Neural cell (in vitro differentiated cells): ENCODE data around the gene TRIOBP. TPM values are rescaled to one million over a fixed set of nuclear protein-coding genes. Genes with fewer than 3 reads are reported as not detected.

ENCODE experiments used
- H2AFZ ChIP-seq: fragments of 200-600, 300-800 bp; sonication (generic), shearing (Covaris generic); 2 replicates; pipeline ENCODE4 v1.6.0; 2014; ENCODE audit warnings: low read depth, mild to moderate bottlenecking, antibody characterized with exemption, low read length, moderate library complexity
- H3F3A ChIP-seq: fragments of 200-600 bp; shearing (Covaris generic); 2 replicates; pipeline ENCODE4 v1.6.1; 2016; ENCODE audit warnings: mild to moderate bottlenecking, moderate library complexity, mixed read lengths, antibody characterized with exemption, low read length; ENCODE audit not compliant: insufficient read depth, poor library complexity, severe bottlenecking
- H3K27ac ChIP-seq: fragments of 200-600, 300-800 bp; sonication (generic), shearing (Covaris generic); 2 replicates; pipeline ENCODE4 v1.5.1; 2014; ENCODE audit warnings: mild to moderate bottlenecking, low read length, moderate library complexity
- H3K27me3 ChIP-seq: fragments of 300-800, 200-600 bp; sonication (generic), shearing (Covaris generic); 2 replicates; pipeline ENCODE4 v1.6.0; 2014; ENCODE audit warnings: mild to moderate bottlenecking, low read depth, low read length, moderate library complexity; ENCODE audit not compliant: insufficient read depth
- H3K36me3 ChIP-seq: fragments of 300-800, 200-600 bp; sonication (generic), shearing (Covaris generic); 2 replicates; pipeline ENCODE4 v1.5.1; 2014; ENCODE audit warnings: mild to moderate bottlenecking, antibody characterized with exemption, low read length, moderate library complexity; ENCODE audit not compliant: insufficient read depth
- H3K4me2 ChIP-seq: fragments of 300-800, 200-600 bp; sonication (generic), shearing (Covaris generic); 2 replicates; pipeline ENCODE4 v1.6.0; 2014; ENCODE audit warnings: mild to moderate bottlenecking, low read length
- H3K4me3 ChIP-seq: fragments of 300-800, 200-600 bp; sonication (generic), shearing (Covaris generic); 2 replicates; pipeline ENCODE4 v1.5.1; 2014; ENCODE audit warnings: mild to moderate bottlenecking, low read length, moderate library complexity
- H3K79me2 ChIP-seq: fragments of 200-600 bp; shearing (Covaris generic); replicated peaks from 2 replicates; pipeline ENCODE4 v1.6.0; 2014; ENCODE audit warnings: mild to moderate bottlenecking, low read length, moderate library complexity; ENCODE audit not compliant: insufficient read depth
- H3K9ac ChIP-seq: fragments of 300-800, 200-600 bp; sonication (generic), shearing (Covaris generic); 2 replicates; pipeline ENCODE4 v1.6.1; 2016; ENCODE audit warnings: mild to moderate bottlenecking, low read length, mixed read lengths
- H3K9me2 ChIP-seq: fragments of 200-600 bp; shearing (Covaris generic); 2 replicates; pipeline ENCODE4 v1.6.1; 2016; ENCODE audit warnings: mild to moderate bottlenecking, low read length, mixed read lengths; ENCODE audit not compliant: insufficient read depth
- H3K9me3 ChIP-seq: fragments of 200-600, 300-800 bp; sonication (generic), shearing (Covaris generic); 2 replicates; pipeline ENCODE4 v1.6.1; 2016; ENCODE audit warnings: mild to moderate bottlenecking, mixed run types, low read length, moderate library complexity, mixed read lengths
- H4K20me1 ChIP-seq: fragments of 200-600 bp; shearing (Covaris generic); 2 replicates; pipeline ENCODE4 v1.6.1; 2016; ENCODE audit warnings: mild to moderate bottlenecking, mixed run types; ENCODE audit not compliant: insufficient read depth
- EP300 ChIP-seq: fragments of 450-650 bp; conservative IDR thresholded peaks from 2 replicates; pipeline ENCODE4 v1.6.1; 2014; ENCODE audit warnings: antibody characterized with exemption, mild to moderate bottlenecking, moderate library complexity; ENCODE audit not compliant: poor library complexity, severe bottlenecking
- EZH2 ChIP-seq: fragments of 200-600, 300-800 bp; shearing (Covaris generic), sonication (generic); IDR thresholded peaks from 2 replicates; pipeline ENCODE4 v1.6.1; 2014; ENCODE audit warnings: antibody characterized with exemption, low read length, borderline replicate concordance, mild to moderate bottlenecking; ENCODE audit not compliant: insufficient read depth, poor library complexity, severe bottlenecking
- MXI1 ChIP-seq: fragments of 450-650 bp; conservative IDR thresholded peaks from 2 replicates; pipeline ENCODE4 v1.6.1; 2014; ENCODE audit warnings: antibody characterized with exemption, mild to moderate bottlenecking; ENCODE audit not compliant: poor library complexity, severe bottlenecking
- POLR2AphosphoS5 ChIP-seq: IDR thresholded peaks from 2 replicates; pipeline ENCODE4 v1.6.1; 2012
- RAD21 ChIP-seq: fragments of 450-650 bp; conservative IDR thresholded peaks from 2 replicates; pipeline ENCODE4 v1.6.1; 2014; ENCODE audit warnings: antibody characterized with exemption, mild to moderate bottlenecking, moderate library complexity
- SMC3 ChIP-seq: fragments of 450-650 bp; conservative IDR thresholded peaks from 2 replicates; pipeline ENCODE4 v1.6.1; 2014; ENCODE audit warnings: antibody characterized with exemption, mild to moderate bottlenecking, moderate library complexity; ENCODE audit not compliant: poor library complexity
- TAF1 ChIP-seq: IDR thresholded peaks from 2 replicates; pipeline ENCODE4 v1.6.1; 2012; ENCODE audit warnings: low read depth
- polyA plus RNA-seq: library from polyadenylated mRNA; depleted of rRNA; stranded (reverse); fragments of >200 nt; gene quantifications from 2 replicates; pipeline ENCODE4 v1.2.3, GENCODE V29; 2014
- TF ChIP-seq, protein P1 (sequence below): fragments of 450-650 bp; IDR thresholded peaks from 2 replicates; pipeline ENCODE4 v1.5.1; 2014; ENCODE audit warnings: antibody characterized with exemption, mild to moderate bottlenecking, moderate library complexity; ENCODE audit not compliant: poor library complexity, severe bottlenecking
- TF ChIP-seq, protein P2 (sequence below): IDR thresholded peaks from 2 replicates; pipeline ENCODE4 v1.6.1; 2012; ENCODE audit warnings: borderline replicate concordance

TRIOBP gene
- polyA plus RNA-seq, 1 donor from 2014 or later, result 16.2 TPM

DNA sequence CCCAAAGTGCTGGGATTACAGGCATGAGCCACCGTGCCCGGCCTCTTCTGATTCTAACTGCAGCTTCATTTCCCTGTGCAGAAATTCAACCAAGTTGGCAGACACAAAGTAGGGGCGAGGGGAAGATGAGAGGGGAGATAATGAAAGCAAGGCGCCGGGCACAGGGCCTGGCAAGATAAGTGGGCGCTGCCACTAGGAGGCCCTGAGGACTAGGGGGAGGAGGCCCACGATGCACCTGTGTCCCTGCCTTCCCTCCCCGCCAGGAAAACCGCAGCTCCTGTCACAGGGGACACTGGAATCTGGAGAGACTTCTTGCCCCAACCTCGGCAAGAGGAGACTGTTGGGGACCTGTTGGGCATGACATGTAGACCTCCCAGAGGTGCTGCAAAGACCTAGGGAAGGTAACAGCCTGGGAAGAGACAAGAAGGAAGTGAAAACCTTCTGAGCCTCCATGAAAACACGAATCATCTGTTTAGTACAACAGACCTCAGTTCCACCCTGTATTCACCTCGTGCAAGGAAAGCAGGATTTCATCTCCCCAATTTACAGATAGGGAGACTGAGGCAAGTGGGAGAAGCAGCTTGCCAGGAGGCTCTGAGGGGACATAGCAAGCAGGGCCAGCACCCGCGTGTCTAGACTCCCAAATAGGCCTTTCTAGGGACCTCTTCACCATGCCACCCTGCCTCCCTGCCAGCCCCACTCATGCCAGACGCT is 24.5 kb upstream of the TRIOBP start:
- Histone ChIP-seq H3K9ac (no peak overlapping the region), H4K20me1 (no peaks in the 10 kb centered on the region), H3K27ac (no peak overlapping the region), H3K4me3 (no peak overlapping the region), H3K9me3 (no peaks in the 10 kb centered on the region), H3K9me2 (no peaks in the 10 kb centered on the region), H3F3A (no peaks in the 10 kb centered on the region), H2AFZ (no peak overlapping the region), H3K36me3 (no peaks in the 10 kb centered on the region), H3K4me2 (no peak overlapping the region), H3K27me3 (no peaks in the 10 kb centered on the region), H3K79me2 (no peaks in the 10 kb centered on the region)
- TF ChIP-seq SMC3 (no peak), MXI1 (no peak), POLR2AphosphoS5 (no peak), TAF1 (no peak), EP300 (no peak)
- TF ChIP-seq, protein P1, sequence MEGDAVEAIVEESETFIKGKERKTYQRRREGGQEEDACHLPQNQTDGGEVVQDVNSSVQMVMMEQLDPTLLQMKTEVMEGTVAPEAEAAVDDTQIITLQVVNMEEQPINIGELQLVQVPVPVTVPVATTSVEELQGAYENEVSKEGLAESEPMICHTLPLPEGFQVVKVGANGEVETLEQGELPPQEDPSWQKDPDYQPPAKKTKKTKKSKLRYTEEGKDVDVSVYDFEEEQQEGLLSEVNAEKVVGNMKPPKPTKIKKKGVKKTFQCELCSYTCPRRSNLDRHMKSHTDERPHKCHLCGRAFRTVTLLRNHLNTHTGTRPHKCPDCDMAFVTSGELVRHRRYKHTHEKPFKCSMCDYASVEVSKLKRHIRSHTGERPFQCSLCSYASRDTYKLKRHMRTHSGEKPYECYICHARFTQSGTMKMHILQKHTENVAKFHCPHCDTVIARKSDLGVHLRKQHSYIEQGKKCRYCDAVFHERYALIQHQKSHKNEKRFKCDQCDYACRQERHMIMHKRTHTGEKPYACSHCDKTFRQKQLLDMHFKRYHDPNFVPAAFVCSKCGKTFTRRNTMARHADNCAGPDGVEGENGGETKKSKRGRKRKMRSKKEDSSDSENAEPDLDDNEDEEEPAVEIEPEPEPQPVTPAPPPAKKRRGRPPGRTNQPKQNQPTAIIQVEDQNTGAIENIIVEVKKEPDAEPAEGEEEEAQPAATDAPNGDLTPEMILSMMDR, result no peak

DNA sequence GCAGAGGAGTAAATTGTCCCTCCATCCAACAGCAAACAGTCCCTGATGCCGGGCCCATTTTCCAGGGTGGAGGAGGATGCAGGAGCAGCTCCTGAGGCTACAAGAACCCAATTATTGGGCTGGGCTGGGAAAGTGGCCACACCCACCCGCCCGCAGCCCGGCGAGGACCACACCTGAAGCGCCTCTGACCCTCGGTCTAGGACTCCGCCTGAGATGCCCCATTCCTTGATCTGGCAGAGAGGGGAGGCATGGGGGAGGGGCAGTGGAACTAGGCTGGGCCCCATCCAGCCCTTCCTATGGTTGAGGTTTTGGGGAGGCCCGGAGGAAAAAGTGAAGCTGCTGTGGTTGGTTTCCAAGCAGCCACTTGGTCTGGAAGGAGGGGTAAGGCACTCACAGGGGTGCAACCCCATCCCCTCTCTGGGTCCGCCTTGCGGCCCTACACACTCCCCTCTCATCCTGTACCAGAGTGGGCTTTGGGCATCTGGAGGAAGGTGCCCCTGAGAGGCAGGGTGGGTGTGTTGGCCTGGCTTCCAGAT is 23.9 kb upstream of the TRIOBP start:
- Histone ChIP-seq H2AFZ (no peak overlapping the region), H3K36me3 (no peaks in the 10 kb centered on the region), H3K4me2 (no peak overlapping the region), H3K9me3 (no peaks in the 10 kb centered on the region), H3K9me2 (no peaks in the 10 kb centered on the region), H3F3A (no peaks in the 10 kb centered on the region), H3K27me3 (no peaks in the 10 kb centered on the region), H3K4me3 (no peak overlapping the region), H3K9ac (no peak overlapping the region), H4K20me1 (no peaks in the 10 kb centered on the region), H3K79me2 (no peaks in the 10 kb centered on the region), H3K27ac (no peak overlapping the region)
- TF ChIP-seq EZH2 (no peak), POLR2AphosphoS5 (no peak), SMC3 (no peak), EP300 (no peak), TAF1 (no peak), MXI1 (no peak), RAD21 (no peak)
- TF ChIP-seq, protein P1, result no peak
- TF ChIP-seq, protein P2, sequence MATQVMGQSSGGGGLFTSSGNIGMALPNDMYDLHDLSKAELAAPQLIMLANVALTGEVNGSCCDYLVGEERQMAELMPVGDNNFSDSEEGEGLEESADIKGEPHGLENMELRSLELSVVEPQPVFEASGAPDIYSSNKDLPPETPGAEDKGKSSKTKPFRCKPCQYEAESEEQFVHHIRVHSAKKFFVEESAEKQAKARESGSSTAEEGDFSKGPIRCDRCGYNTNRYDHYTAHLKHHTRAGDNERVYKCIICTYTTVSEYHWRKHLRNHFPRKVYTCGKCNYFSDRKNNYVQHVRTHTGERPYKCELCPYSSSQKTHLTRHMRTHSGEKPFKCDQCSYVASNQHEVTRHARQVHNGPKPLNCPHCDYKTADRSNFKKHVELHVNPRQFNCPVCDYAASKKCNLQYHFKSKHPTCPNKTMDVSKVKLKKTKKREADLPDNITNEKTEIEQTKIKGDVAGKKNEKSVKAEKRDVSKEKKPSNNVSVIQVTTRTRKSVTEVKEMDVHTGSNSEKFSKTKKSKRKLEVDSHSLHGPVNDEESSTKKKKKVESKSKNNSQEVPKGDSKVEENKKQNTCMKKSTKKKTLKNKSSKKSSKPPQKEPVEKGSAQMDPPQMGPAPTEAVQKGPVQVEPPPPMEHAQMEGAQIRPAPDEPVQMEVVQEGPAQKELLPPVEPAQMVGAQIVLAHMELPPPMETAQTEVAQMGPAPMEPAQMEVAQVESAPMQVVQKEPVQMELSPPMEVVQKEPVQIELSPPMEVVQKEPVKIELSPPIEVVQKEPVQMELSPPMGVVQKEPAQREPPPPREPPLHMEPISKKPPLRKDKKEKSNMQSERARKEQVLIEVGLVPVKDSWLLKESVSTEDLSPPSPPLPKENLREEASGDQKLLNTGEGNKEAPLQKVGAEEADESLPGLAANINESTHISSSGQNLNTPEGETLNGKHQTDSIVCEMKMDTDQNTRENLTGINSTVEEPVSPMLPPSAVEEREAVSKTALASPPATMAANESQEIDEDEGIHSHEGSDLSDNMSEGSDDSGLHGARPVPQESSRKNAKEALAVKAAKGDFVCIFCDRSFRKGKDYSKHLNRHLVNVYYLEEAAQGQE, result no peak
